ENCODE results near the gene DLG2. TPM values are rescaled to one million over a fixed set of nuclear protein-coding genes. Genes with fewer than 3 reads are reported as not detected.
A peak's percentile ranks its signal among the peaks of the same experiment; 100 is the strongest.

DLG2 gene
- total RNA-seq, 1 donor from 2014 or later, result 0.43 TPM

DNA sequence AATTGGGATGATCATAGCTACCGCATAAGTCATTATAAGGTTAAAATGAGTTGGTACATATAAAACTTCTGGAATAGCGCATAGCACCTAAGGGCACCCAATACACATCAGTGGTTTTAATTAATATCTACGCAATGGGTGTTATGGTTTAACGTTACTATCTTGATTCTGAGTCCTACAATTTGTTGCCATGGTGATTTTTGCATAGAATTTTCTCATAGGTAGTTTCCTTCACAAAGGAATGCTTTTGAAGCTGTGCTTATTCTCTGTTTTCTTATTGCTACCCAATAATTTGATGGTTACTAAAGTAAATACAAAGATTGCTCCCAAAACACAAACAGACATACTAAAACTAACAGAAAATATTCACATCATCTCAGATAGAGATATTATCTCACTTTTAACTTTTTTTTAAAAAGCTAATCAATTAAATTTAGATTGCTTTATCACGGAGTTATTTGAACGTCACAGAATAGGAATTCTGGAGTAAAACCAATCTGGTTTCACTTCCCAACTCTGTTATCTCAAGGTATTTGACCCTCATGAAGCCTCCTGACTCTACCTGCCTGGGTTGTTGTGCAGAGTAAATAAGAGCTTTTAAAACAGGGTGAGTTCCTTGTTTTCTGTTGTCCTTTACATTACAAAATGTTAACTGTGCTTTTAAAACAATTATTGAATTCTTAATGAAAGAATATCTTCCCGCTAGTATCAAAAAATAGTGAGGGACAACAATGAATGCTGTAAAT is 1705.5 kb downstream of the DLG2 start:
- Histone ChIP-seq H3K27me3 (no peaks in the 10 kb centered on the region), H3K36me3 (no peaks in the 10 kb centered on the region), H3K4me1 (peaks cover 0 to 10% of the 10 kb centered on the region in 2 donors), H3K9me3 (no peaks in the 10 kb centered on the region), H3K27ac (no peak overlapping the region), H3K4me3 (no peak overlapping the region)
- TF ChIP-seq, protein P1, sequence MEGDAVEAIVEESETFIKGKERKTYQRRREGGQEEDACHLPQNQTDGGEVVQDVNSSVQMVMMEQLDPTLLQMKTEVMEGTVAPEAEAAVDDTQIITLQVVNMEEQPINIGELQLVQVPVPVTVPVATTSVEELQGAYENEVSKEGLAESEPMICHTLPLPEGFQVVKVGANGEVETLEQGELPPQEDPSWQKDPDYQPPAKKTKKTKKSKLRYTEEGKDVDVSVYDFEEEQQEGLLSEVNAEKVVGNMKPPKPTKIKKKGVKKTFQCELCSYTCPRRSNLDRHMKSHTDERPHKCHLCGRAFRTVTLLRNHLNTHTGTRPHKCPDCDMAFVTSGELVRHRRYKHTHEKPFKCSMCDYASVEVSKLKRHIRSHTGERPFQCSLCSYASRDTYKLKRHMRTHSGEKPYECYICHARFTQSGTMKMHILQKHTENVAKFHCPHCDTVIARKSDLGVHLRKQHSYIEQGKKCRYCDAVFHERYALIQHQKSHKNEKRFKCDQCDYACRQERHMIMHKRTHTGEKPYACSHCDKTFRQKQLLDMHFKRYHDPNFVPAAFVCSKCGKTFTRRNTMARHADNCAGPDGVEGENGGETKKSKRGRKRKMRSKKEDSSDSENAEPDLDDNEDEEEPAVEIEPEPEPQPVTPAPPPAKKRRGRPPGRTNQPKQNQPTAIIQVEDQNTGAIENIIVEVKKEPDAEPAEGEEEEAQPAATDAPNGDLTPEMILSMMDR (IDR thresholded peaks at IDR 0.05), result no peak
- intact Hi-C loops (cut with DNase I), result no loop called here
- DNase-seq (ENCODE audit: low spot score in 2 of 2), result no peak

DNA sequence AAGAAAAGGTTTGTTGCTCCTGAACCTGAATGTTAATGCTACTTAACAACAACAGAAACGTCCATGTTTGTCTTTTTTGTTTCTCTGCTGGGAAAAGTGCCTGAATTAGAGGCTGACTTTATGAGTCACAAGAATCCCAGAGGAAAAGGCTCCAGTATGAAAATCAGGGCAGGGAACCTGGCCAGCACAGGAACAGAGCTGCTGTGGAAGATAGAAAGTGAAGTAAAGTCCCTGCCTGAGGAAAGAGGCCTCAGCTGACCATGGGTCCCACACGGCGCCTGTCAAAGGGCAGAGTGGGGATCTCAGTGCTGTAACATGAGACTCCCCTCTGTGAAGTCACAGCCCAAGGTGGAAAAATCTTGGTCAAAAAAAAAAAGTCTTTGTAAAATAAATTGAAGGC is 1708.7 kb downstream of the DLG2 start:
- TF ChIP-seq, protein P1 (IDR thresholded peaks at IDR 0.05), result no peak
- H3K4me3 ChIP-seq, result no peak overlapping the region
- DNase-seq (ENCODE audit: low spot score in 2 of 2), result peak in 1 of 2 donors; percentile 8
- H3K36me3 ChIP-seq, result no peaks in the 10 kb centered on the region
- H3K9me3 ChIP-seq, result no peaks in the 10 kb centered on the region
- peak overlapping the region; percentile 11 to 41 for H3K27ac ChIP-seq
- H3K4me1 ChIP-seq, result peaks cover 0 to 10% of the 10 kb centered on the region in 2 donors
- no peaks in the 10 kb centered on the region for H3K27me3 ChIP-seq
- intact Hi-C loops (cut with DNase I), result no loop called here

DNA sequence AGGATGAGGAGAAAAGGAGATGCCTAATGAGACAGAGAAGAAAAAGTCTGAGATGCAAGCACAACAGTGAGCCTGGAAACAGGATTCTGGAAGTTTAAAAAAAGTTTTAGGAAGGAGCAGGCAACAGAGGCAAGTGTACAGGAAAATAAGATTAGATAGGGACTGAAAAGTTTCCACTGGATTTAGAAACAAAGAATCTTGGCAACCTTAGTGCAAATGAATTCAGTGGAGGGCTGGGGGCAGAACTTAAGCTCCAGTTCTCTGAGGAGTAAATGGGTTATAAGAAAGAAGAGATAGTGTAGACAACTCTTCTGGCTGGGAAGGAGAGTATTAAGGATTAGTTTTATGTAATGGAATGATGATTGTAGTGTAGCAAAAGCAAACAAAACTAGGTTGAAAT is 1712.1 kb downstream of the DLG2 start:
- TF ChIP-seq, protein P1 (IDR thresholded peaks at IDR 0.05), result no peak

DNA sequence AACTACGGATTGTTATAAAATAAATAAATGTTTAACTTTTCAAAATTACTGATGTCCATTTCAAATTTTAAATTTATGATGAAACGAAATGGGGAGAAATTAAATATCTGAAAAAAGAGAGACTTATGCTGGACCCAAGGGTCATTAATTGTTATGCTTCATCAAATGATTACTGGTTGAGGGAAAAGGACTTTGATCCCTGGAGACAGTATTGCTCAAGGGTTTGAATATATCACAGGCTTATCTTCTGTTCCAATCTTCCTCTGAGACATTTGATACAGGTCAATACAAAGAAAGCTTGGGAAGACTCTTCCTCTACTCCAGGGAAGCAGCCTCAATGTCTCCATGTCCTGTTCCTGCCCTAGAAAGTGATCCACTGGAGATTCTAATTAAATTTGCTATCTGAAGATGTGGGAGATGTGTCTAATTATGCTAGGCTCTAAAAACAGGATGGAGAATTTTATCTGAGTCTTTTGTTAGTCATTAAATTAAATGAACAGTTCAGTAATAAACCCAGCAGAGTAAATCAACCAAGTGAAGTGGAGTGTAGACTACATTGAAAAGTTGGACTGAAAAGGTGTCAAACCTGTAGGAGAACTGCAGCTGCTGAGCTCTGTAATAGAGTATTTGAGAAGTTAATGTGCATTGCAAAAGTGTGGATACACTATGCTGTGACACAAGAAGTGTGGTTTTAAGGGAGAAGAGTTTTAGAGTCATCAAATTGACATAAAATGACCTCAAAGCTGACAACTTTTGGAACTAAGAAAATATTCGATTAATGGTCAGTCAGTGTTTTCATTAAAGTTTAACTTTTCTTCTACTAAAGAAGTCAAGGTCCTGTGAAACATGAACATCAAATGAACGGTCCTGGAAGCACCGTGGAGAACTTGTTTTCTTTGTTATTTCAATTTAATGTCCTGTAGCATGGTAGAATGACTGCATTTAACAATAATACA is 1717.3 kb downstream of the DLG2 start:
- intact Hi-C loops (cut with DNase I), result no loop called here

More for the DNA sequence above, 1712.1 kb downstream of the DLG2 start:
- H3K27ac ChIP-seq, result no peak overlapping the region
- no peak for DNase-seq (ENCODE audit: low spot score in 2 of 2)
- no peaks in the 10 kb centered on the region for H3K27me3 ChIP-seq
- no peaks in the 10 kb centered on the region for H3K9me3 ChIP-seq
- no peak overlapping the region for H3K4me3 ChIP-seq
- intact Hi-C loops (cut with DNase I), result no loop called here
- peaks cover 0 to 10% of the 10 kb centered on the region in 2 donors for H3K4me1 ChIP-seq
- no peaks in the 10 kb centered on the region for H3K36me3 ChIP-seq

DNA sequence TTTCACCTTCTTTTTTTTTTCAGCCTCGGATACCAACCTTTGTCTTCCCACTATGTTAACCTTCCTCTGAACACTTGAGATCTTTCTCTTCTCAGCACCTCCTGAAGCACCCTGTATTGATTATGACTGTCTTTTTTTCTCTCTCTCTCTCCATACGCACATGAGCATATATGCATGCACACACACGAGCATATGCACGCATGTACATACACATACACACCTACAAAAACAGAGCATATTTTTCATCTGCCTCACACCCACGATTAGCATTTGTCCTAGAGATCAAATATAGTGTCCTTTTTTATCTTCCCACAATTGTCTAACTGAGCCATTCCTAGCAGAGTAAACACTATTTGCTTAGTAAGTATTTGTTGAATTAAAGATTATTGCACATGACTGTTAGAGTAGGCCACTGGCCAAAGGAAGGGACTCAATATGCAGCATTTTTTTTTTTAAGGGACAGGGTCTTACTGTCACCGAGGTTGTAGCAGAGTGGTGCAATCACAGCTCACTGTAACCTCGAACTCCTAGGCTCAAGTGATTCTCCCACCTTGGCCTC is 1718.8 kb downstream of the DLG2 start:
- intact Hi-C loops (cut with DNase I), result no loop called here

More for the DNA sequence above, 1717.3 kb downstream of the DLG2 start:
- no peak for DNase-seq (ENCODE audit: low spot score in 2 of 2)
- Histone ChIP-seq H3K27me3 (no peaks in the 10 kb centered on the region), H3K9me3 (no peaks in the 10 kb centered on the region), H3K4me3 (no peak overlapping the region), H3K36me3 (no peaks in the 10 kb centered on the region), H3K4me1 (no peaks in the 10 kb centered on the region), H3K27ac (no peak overlapping the region)
- TF ChIP-seq, protein P1 (IDR thresholded peaks at IDR 0.05), result no peak

More for the DNA sequence above, 1718.8 kb downstream of the DLG2 start:
- TF ChIP-seq, protein P1 (IDR thresholded peaks at IDR 0.05), result no peak
- Histone ChIP-seq H3K9me3 (no peaks in the 10 kb centered on the region), H3K4me1 (no peaks in the 10 kb centered on the region), H3K27me3 (no peaks in the 10 kb centered on the region), H3K27ac (no peak overlapping the region), H3K4me3 (no peak overlapping the region), H3K36me3 (no peaks in the 10 kb centered on the region)
- no peak for DNase-seq (ENCODE audit: low spot score in 2 of 2)
